ENCODE measurements around the gene ARHGEF40. TPM values are rescaled to one million over a fixed set of nuclear protein-coding genes. Genes with fewer than 3 reads are reported as not detected.

ARHGEF40 gene
- total RNA-seq, 1 experiment from 2014 or later = 74.2 TPM

- POLR2A ChIA-PET = interaction anchor here (0.6 to 2.3 kb wide), 7 partner anchors 11 to 55 kb away, joined by 3 to 12 read pairs (median 7); partner anchors contain the start of gene ARHGEF40
- H3K27me3 Mint-ChIP-seq (ENCODE audit: low read depth) = peaks cover 40% of the 10 kb centered on the region
Measured at GRCh38 chr14:21025371-21026273, 44.5 kb upstream of the ARHGEF40 start.

DNA sequence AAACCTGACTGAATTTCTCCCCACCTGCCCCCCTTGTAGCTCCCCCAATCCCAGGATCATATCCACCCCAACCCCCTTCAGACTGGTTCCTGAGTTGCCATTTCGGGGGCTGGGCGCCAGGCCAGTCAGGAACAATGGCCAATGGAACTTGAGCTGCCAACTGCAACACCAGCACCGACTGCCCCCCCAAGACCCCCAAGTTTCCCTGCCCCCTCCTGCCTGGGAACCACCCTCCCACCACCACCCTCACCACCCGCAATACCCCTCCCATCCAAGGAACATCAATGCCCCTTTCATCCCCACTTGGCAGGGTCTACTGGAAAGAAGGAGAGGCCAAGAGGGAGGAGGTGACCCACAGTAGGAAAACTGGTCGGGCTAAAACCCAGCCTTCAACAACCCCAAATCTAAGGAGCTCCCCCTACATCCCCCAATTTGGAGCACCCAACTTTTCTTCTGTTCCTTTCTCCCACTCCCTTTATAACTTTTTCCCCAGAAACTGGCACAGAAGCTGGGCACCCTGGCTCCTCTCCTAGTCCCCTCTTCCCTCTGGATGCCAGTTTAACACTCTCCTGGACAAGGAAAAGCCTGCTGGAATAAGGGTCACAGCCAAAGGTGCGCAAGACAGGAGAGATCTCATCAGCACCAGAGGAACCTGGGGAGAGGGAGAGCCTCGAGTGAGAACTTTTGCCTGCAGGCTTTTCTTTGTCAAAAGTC is 43.7 kb upstream of the ARHGEF40 start:
- ChIA-PET POLR2A (interaction anchor here (0.6 to 1.7 kb wide), 6 partner anchors 12 to 56 kb away, joined by 3 to 12 read pairs (median 8); partner anchors contain the start of gene ARHGEF40), CTCF (interaction anchor here (0.6 to 12.2 kb wide), 13 partner anchors 11 to 336 kb away, joined by 3 to 104 read pairs (median 6); partner anchors contain the start of gene ARHGEF40)
- Mint-ChIP-seq H3K27ac (peak overlapping the region; percentile 40; the same call in 1 of the 2 replicates), H3K27me3 (ENCODE audit: low read depth) (peaks cover 41% of the 10 kb centered on the region), H3K36me3 (peaks cover 2% of the 10 kb centered on the region; the same call in 1 of the 2 replicates), H3K9me3 (no peaks in the 10 kb centered on the region), H3K4me3 (peak overlapping the region; percentile 93), H3K4me1 (peaks cover 39% of the 10 kb centered on the region)
- DNase-seq (ENCODE audit: low spot score) (no peak), ATAC-seq (no peak)
- no peak for TF ChIP-seq STAT6 (CRISPR knock-in tag; conservative IDR thresholded peaks at IDR 0.05; ENCODE audit: low read depth)
- no peak for TF ChIP-seq CBFB (CRISPR knock-in tag; IDR thresholded peaks at IDR 0.05; ENCODE audit: low read depth)
- no peak for TF ChIP-seq PREB (CRISPR knock-in tag; IDR thresholded peaks at IDR 0.05; ENCODE audit: borderline replicate concordance)
- no peak for TF ChIP-seq E2F5 (CRISPR knock-in tag; IDR thresholded peaks at IDR 0.05)
- no peak for TF ChIP-seq ZBTB43 (CRISPR knock-in tag; IDR thresholded peaks at IDR 0.05)

More at GRCh38 chr14:21025371-21026273, 44.5 kb upstream of the ARHGEF40 start:
- peaks cover 3% of the 10 kb centered on the region; the same call in 1 of the 2 replicates for H3K36me3 Mint-ChIP-seq
- CTCF ChIA-PET = interaction anchor here (1.0 to 12.2 kb wide), 16 partner anchors 11 to 168 kb away, joined by 3 to 104 read pairs (median 6); partner anchors contain the start of gene ARHGEF40
- peak; percentile 81 for DNase-seq (ENCODE audit: low spot score)
- peak; percentile 62 for ATAC-seq
- peaks cover 39% of the 10 kb centered on the region for H3K4me1 Mint-ChIP-seq
- TF ChIP-seq FOXP1 (CRISPR knock-in tag; IDR thresholded peaks at IDR 0.05; ENCODE audit: borderline replicate concordance) = no peak
- TF ChIP-seq ELF4 (CRISPR knock-in tag; IDR thresholded peaks at IDR 0.05; ENCODE audit: low read depth) = no peak
- TF ChIP-seq TEAD1 (CRISPR knock-in tag; IDR thresholded peaks at IDR 0.05) = no peak
- TF ChIP-seq ZNF423 (CRISPR knock-in tag; IDR thresholded peaks at IDR 0.05) = peak; percentile 26; the same call in 1 of the 2 replicates
- TF ChIP-seq ZNF263 (CRISPR knock-in tag; IDR thresholded peaks at IDR 0.05; ENCODE audit: low read depth) = no peak
- no peak for TF ChIP-seq ZNF138 (CRISPR knock-in tag; conservative IDR thresholded peaks at IDR 0.05)
- TF ChIP-seq NR3C1 (CRISPR knock-in tag; conservative IDR thresholded peaks at IDR 0.05; ENCODE audit: low read depth) = no peak
- peak; percentile 38; the same call in 1 of the 2 replicates for TF ChIP-seq USF1 (CRISPR knock-in tag; IDR thresholded peaks at IDR 0.05)
- TF ChIP-seq JAZF1 (CRISPR knock-in tag; IDR thresholded peaks at IDR 0.05) = no peak
- TF ChIP-seq IRF1 (CRISPR knock-in tag; IDR thresholded peaks at IDR 0.05) = peak; percentile 72
- TF ChIP-seq E2F1 (CRISPR knock-in tag; IDR thresholded peaks at IDR 0.05) = no peak
- no peak for TF ChIP-seq CREM (CRISPR knock-in tag; IDR thresholded peaks at IDR 0.05)
- TF ChIP-seq MYBL2 (CRISPR knock-in tag; IDR thresholded peaks at IDR 0.05) = no peak
- TF ChIP-seq CBFB (CRISPR knock-in tag; IDR thresholded peaks at IDR 0.05; ENCODE audit: low read depth) = no peak
- TF ChIP-seq FOXP4 (CRISPR knock-in tag; IDR thresholded peaks at IDR 0.05) = peak; percentile 53
- no peak for TF ChIP-seq ZNF219 (CRISPR knock-in tag; IDR thresholded peaks at IDR 0.05; ENCODE audit: borderline replicate concordance)
- TF ChIP-seq ETV6 (CRISPR knock-in tag; IDR thresholded peaks at IDR 0.05) = peak; percentile 67; the same call in 1 of the 2 replicates
- peak overlapping the region; percentile 93 for H3K4me3 Mint-ChIP-seq
- H3K9me3 Mint-ChIP-seq = no peaks in the 10 kb centered on the region
- peak overlapping the region; percentile 99 for H3K27ac Mint-ChIP-seq

All from WTC11 (cell line).